Measurements from ENCODE around the gene GCN1.
A peak's percentile ranks its signal among the peaks of the same experiment; 100 is the strongest.

GCN1 gene

DNA sequence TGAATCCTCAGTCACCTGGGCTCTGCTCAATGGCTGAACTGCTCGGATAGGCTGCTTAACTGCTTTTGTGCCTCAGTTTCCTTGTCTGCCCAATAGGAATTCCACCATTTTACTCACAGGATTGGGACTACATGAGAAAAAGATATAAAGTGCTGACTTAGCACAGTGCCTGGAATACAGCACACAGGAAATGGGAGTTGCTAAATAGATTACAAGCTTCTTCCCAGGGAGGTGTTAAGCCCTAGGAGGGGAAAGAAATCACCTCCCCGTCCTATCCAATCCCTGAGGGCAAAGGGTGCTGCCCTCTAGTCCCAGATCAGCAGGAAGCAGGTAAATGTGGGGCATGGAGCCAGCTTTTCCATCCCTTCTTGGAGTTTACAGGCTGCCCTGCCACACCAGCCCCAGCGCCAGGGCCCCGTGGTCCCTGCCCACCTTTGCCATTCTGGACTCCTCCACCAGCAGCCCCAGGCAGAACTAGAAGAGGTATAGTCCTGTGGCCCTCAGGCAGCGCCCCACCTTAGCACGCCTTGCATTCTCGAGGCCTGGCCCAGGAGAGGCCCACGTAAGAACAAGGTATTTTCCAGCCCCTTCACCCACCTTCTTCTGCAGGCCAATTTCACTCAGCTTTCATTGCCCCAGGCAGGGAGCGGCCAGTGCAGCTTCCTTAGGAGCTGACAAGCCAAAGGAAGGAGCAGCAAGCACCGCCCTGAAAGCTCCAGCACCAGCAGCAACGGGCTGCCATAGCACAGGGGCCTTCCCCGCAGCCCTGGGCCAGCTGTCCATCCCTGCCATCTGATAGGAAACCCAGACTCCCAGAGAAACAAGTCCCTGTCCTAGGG lies 35.2 kb upstream of the GCN1 start:
- DNase-seq: peak; percentile 35

DNA sequence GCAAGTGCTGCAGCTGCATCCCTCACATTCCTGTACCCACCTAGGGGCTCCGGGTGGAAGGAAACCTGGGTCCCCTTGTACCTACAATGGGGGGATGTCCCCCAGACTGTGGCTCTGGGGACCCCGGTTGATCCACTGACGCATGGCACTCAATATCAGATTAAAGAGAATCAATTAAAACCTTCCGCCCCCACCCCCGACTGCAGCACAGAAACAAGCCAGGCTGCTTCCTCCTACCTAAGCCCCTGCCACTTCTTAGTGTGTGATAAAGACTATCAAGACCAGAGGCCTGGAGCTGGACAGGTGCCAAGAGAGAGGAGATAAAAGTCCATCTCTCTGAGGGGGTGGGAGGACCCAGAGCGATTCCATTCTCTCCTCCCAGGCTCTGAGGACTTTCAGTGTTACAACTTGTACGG lies 34.6 kb upstream of the GCN1 start:
- DNase-seq: peak; percentile 52

DNA sequence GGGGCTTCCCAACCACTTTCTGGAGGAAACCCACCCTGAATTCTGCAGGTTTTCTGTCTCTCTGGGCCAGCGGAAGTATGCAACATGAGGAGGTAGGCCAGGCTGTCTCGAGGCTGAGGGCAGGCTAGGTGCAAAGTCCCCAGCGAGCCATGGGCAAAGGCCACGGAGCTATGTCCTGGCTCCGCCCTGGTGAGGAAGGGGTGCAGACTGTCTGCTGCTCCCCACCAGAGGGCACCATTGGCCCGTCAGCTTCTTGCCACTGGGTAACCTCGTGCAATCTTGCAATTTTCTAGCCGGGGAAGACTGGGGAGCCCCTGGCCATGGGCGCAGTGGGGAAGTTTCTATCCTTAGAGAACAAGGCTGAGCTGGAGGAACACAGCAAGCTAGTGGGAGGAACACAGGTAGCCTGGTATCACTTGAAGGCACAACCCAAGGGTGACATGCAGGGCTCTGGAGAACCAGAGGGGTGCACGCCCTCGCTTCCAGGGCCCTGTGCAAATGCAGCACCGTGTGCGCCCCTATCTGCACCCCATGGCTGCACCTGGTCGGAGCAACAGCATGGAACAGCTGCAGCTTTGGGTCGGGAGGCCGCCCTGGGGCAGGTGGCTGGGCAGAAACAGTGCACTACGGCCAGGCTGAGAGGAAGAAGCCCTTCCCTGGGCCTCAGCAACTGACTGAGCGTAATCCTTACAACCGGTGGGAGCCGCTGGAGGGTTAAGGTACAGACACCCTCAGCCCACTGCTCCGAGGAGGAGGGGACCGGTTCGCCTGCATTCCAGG lies 34.0 kb upstream of the GCN1 start:
- peak; percentile 93 for DNase-seq

DNA sequence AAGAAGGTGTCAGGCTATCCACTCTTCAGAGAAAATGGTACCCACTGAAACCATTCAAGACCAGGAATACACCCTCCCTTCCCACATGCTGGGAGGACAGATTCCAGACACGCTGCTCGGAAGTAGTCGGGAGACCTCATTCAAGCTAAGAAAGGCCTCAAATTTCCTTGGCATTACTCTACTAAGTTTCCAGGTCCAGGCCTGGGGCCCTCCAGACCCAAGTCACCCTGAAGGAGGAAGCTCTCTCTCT lies 33.5 kb upstream of the GCN1 start:
- no peak for DNase-seq

DNA sequence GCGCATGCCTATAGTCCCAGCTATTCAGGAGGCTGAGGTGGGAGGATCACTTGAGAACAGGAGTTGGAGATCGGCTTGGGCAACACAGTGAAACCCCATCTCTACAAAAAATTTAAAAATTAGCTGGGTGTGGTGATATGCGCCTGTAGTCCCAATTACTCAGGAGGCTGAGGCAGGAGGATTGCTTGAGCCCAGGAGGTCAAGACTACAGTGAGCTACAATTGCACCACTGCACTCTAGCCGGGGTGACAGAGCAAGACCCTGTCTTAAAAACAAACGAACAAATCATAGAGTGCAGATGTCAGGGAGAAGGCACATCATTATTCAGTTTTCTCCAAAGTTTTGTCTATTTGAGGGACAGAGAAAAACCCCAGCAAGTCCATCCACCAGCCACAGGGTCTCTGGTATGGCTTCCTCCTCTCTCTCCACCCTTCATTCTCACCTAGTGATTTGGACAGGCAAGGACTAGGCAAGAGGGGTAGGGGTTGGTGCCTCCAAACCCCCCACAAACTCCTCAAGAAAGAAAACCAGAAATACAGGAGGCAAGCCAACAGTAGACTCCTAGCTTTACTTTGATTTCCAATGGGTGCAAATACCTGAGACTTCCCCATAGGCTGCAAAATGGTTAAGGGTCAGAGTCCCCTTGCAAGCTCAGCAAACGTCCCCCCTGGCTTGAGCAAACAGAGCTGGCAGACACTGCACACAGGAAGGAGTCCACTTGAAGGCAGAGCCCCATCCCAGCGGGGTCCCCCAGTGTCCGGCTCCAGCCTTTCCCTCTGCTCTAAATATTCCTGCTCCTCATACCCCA lies 32.9 kb upstream of the GCN1 start:
- no peak for DNase-seq

DNA sequence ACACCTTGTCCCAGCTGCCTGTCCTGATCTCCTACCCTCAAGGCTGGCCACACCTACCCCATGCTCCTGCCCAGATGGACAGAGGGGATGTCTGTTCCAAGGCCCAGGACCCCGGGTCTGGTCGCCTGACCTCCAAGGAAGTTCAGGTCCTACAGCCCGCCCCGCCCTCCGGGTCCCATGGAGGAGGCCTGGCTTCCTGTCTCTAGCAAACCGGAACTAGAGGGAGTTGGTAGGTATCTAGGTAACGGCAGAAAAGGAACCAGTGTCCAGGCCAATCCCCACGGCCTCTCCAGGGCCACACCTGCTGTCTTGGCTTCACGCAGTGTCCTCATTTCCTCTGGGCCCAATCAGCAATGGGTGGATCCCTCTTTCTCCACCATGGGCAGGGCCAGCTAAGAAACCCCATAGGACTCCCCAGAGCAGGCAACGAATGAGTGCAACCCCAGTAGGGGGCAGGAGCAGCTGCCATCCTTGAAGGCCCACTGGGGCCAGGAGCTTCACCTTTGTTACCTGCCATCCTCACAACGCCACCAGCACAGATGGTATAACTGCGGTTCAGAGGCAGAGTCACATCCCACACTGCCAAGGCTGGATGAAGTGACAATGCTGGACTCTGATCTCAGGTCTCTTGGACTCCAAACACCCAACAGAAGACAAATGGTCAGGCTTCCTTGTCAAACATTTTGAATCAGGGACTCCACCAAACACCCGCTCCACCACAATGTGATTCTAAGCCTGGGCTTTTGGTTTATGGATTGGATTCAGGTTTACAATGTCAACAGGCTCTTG lies 31.5 kb upstream of the GCN1 start:
- no peak for DNase-seq

DNA sequence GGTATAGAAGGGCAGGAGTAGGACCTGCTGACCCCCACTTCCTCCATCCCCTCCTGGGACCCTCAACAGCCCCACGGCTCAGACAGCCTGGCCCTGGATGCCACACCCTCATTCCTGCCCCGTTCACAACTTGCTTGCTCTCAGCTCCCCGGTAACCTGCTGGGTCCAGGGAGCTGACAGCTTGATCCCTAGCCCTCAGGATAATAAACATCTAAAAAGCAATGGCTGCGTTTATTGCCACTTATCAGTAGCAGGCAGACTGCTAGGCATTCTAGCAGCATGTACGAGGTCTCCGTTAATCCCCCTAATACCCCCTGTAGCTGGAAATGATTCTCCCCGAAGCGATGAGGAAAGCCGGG lies 30.7 kb upstream of the GCN1 start:
- DNase-seq: no peak

DNA sequence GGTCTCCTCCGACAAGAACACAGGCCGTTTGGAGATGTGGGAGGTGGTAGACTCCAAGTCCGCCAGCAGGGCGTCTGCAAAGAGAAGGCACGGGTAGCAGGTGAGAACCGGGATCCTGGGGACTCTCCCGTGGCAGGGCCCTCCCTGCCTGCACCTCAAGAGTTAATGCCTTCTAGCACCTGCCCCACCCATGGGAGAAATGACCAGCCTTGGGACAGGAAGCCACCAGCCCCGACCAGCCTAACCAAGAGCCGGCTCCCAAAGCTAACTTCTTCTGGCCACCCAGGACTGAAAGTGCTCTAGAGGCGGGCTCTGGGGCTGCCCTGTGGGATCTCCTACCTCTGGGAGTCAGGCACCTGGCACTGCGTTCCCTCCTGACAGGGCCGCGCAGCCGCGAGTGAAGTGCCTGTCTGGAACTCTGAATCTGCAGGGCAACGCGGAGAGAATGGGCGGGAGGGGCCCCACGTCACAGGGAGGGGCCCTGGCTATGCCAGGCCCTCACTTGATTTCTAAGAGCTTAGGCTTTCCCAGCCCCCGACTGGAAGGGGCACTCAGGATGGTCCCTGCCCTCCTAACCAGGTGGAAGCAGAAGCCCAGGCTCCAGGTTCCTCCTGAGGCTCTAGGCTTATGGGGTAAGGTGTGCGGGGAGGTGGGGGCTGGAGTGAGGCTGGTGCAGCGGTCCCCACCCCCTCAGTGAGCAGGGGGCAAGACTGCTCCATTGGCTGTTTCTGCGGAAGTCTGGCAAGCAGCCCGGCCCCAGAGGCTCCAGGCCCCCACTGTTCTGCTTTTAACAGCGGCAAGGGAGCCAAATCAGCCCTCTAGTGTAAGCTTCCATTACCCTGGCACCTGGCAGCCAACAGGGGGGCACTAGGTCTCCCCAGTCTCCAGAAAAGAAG lies 30.0 kb upstream of the GCN1 start:
- peak; percentile 38 for DNase-seq

DNA sequence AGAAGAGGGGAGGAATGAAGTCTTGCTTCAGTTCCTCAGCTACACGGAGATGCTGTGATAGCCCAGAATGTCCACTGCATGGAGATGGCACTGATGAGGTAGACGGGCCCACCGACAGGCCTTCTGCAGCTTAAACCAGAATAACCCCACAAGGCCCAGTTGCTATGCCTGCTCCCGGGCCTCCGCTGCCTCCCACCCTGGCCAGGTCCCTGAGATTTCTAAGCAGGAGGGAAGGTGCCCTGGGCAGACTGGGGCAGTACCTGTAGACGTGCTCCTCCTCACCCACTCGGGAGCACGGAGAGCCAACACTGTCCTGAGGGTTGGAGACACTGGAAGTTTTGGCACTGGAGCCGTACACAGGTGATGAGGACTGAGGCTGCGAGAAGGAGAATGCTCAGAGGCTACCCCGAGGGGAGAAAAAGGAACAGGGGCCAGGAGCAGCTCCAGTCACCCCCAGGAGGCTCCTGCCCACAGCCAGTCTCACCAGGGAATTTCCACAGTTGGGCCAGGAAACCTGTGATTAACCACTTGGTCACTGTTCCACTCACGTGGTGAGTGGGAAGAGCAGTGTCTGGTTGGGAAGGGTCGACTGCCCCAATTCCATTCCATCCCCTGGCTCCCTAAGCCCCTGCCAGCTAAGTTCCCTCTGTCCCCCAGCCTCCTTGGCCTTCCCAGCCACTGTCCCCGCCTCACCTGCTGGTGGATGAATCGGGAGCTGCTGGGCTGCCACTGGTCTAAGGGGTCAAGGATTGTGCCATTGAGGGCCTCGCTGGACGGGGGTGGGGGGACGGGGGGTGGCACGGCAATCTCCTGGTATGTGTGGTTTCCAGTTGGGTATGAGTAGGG lies 29.2 kb upstream of the GCN1 start:
- no peak for DNase-seq

DNA sequence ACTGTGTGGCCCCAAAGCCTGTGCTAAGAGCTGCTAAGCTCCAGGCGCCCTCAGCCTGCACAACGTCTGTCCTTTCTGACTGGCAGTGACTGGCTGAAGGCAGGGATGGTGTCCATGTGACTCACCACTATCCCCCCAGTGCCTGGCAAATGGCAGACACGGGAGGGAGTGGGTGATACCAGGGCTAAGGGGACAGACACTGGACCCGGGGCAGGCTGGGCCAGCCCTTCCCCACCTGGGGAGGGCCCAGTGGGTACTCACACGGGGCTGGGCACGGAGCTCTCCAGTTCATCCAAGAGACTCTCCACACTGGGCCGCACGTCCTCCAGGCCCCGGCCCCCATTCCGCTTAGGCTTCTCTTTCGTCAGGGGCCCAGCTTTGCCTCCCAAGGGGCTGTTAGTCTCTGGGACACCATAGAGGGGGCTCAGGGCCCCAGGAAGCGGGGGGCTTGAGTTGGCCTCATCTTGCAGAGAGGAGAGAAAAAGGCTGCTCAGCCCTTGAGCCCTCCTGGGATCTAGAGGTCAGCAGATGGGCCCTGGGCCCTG lies 27.8 kb upstream of the GCN1 start:
- no peak for DNase-seq

DNA sequence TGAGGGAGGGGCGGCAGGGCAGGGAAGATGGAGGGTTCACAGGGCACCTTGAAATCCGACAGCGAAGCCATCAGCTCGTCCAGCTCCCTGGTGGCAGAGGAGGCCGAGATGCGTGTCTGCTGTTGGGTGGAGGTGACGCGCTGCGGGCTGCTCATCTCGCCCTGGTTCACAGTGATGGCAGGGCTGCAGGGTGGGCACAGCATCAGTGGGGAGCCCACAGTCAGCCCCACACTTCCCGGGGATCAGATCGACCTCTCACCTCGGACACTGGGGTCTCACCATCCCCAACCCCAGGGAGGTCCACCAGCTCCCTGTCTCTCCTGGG lies 27.0 kb upstream of the GCN1 start:
- no peak for DNase-seq

DNA sequence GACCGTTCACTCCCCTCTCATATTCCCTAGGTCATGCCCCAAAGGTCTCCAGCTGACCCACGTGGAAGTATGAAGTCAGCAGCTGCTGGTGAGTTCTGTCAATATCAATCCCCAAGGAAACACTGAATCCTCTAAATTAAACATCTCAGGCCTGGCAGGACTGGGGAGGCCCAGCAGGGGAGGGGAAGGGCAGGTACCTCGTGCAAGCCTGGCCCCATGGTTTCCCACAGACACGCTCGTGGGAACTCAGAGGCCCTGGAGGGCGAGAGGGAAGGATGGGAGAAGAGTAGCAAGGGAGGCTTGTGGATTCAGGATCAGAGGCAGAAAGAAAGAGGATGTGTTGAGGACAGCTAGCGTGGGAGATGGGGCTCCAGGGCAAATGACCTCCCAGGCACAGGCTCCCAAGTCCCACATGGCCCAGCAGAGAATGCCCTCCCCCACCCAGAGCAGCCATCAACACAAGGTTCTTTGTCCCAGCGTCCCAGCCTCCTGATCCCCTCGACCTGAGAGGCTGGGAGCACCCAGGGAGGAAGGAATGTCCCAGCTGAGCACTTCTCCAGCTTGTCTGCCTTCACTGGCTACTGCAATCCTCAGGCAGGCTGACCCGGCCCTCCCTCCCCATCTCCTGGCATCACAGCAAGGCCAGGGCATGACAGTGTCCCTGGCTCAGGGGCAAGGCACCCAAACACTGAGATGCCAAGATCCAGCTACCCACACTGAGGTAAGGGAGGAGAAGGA lies 26.5 kb upstream of the GCN1 start:
- peak; percentile 58 for DNase-seq

DNA sequence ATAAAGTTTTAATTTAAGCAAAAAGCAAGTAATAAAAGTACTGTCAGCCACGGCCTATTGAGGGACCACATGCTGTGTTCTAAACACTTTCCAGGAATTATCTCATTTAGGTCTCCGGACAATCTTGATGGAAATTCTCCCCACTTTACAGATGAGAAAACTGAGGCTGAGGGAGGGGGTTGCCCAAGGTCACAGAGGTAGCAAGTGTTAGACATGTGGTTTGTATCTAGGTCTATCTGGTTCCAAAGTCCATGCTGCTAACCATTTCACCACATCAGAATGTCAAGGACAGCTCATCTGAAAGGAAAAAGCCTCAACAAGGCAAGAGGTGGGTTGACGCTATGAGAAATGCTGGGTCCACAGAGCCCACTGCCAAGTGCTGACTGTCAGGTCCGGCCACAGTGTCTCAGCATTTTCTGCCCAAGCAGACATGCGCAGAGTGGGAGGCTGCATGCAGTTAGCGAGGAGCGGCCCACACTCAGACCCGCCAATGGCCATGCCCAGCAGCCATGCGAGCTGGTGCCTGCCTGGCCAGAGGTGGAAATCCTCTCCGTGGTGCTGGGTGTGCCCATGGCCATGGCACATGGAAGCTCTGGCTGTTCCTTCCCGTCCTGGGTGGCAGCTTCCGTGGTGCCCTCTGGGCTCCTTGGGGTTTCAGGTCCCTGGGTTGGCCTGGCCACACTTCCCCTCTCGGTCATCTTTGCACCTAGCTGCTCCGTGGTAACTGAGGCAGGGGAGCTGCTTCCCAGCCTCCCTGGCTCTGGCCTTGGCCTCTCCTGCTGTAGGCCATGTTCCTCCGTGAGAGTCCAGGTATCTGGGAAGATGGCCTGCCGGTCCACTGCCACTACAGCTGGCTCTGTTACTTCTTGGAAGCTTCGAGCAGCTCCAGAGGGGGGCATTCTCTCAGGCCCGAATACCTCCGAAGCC lies 24.4 kb upstream of the GCN1 start:
- no peak for DNase-seq

DNA sequence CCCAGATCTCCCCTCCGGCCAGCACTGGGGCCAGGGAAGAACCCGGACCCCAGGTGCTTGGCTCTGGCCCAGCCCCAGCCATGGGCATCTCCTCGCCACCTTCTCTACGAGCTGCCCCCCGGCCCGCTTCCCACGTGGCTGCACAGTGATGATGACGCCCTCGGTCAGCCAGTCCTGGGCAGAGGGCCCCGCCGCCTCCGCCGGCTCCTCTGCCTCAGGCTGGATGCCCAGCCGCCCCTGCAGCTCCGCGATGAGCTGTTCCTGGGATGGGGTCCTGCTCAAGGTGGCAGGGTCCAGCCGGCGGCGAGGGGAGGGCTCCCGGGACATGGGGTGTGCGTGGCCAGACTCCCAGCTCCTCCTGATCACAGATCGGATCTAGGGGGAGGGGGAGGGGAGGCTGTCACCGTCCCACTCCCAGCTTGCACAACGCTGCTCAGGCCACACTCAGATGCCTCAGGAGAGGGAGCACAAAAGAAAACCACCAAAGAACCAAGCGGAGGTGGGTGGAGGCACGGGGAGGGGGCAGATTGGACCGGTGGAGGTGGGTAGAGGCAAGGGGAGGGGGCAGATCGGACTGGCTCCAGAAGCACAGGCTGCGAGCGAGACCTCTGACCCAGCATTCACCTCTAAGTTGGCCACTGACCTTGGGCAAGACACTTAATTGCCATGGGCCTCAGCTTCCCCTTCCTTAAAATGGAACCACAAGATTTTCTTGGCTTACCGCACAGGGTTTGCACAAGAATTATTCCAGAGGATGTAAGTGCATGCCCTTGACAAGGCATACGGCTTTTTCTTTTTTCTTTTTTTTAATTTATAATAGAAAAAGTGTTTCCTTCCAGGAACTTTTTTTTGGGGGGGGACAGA lies 22.5 kb upstream of the GCN1 start:
- no peak for DNase-seq

DNA sequence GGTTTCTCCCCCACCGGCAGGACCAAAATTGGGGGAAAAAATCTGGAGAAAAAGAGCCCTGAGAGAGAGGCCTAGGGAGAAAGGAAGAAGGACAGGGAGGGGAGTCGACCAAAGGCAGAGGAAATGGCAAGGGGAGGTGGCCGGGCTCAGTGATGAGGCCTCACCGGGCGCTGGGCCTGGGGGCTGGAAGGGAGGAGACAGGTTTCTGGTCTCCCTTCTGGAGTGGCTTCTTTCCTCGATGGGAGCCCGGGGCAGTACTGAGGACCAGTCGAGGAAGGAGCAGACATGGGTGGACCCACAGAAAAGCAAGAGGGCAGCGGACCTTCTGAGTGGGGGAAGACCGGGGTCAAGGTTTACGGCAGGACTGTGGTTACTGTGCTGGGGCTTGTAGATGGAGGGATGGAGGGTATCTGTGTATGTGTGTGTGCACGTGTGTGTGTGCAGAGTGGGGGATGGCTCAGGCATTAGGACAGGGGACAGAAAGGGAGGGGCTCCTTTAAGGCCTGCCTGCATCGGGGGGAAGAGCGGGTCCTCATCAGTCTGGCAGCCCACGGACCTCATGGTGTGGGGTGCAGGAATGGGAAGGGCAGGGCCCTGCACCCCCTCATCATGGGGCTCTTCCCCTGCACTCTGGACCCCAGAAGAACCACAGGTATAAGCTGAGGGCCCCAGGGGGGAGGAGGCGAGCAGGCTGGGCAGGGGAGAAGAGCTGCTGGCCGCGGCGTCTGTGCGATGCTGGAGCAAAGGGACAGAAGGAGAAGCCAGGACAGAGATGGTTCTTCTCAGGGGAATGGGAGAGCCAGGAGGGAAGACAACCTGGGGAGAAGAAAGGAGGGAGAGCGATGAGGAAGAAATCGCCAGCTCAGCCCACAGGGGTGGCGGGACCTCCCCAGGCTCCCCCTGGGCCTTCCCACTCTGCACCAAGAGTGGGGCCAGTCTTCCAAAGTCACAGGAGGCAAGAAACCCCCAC lies 21.5 kb upstream of the GCN1 start:
- no peak for DNase-seq

DNA sequence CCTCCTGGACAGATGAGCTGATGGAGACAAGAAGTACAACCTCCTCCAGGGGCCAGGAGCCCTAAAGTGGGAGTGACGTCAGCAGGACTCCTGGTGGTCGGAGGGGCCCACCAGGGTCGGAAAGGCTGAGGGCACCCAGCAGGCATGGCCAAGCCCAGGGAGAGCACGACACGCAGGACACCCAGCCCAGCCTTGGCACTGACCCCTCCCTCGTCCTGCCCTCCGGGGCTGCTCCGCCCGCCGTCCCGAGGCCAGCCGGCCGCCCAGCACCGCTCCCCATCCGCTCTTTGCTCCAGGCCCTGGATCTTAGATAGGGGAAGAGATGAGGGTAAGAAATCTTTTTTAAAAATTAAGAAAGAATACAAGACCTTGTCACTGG lies 20.8 kb upstream of the GCN1 start:
- DNase-seq: no peak

Measured in DMS53 (cell line).